HG03175 (cell line): Measurements from ENCODE around the gene CCDC85C.

Source experiments
- ATAC-seq: cut with Tn5 transposase; IDR thresholded peaks from one replicate; pipeline ENCODE4 v1.9.1; 2021; ENCODE audit warnings: mild to moderate bottlenecking, moderate library complexity; ENCODE audit not compliant: unreplicated experiment

Gene CCDC85C

DNA sequence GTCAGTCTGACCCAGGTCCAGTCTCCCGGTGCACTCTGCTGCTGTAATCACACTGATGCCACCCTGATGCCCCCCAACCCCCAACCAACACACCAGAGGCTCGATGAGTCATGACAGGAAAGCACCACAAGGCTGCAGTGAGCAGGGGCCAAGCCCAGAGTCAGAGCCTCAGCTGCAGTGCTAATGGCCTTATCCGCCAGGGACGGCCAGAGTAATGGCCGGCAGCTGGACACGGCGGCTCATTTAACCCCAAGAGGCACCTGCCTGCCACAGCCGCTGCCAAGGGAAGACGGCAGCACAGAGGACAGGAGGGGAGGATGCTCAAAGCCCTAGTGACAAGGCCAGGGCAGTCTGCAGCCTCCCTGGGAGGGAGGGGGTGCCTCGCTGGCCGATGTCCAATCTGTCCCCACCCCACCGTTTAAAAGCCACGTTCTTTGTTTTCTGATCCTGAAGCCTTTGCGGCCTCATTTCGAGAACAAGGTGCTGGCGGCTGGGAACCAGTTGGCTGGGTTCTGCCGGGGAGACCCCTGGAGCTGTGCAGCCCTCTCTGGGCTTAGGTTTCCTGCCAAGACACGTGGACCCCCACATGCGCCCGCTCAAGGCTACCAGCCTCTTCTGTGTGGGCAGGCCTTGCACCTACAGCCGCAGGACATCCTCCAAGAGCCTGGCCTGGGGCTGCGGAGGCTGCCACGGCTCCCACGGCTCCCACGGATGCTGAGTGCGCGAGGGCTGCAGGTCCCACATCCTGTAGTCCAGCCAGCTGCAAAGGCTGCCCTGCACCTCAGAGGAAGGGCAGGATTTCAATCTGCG is 13.1 kb downstream of the CCDC85C start:
- ATAC-seq, result no peak

DNA sequence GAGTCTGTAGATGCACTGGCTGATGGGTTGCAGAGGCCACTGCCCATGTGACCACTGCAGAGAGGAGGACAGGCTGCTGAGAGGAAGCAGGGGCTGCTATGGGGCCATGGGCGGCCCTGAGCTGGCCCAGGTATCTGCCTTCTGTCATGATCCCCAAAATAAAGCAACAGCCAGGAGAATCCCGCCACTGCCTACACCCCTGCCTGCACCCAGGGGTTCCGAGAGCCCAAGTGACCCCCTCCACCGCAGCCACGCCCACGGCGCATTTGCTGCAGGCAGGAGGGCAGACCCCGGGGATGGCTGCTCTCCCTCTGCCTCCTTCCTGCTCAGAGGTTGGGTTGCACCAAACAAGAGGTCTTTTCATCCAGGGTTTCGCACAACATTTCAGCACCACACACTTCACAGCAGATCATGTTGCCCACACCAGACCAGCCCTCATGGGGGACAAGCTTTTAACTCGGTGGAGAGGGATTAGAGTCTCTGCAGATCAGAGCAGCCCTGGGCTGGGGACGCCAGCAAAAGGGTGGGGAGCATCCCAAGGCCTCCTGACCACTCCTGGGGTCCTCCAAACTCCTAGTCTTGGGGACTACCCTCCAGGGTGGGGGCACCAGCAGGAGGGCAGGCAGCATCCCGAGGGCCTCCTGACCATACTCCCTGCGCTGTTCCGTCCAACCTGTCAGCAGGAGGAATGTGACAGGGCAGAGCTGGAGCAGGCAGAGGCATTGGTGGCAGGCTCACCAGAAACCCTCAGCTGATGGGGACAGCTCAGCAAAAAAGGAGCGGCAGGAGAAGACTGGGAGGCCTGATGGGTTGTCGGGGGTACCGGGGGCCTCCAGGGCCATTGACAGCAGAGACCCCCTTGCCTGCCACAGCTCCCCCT is 14.1 kb downstream of the CCDC85C start:
- ATAC-seq, result no peak

DNA sequence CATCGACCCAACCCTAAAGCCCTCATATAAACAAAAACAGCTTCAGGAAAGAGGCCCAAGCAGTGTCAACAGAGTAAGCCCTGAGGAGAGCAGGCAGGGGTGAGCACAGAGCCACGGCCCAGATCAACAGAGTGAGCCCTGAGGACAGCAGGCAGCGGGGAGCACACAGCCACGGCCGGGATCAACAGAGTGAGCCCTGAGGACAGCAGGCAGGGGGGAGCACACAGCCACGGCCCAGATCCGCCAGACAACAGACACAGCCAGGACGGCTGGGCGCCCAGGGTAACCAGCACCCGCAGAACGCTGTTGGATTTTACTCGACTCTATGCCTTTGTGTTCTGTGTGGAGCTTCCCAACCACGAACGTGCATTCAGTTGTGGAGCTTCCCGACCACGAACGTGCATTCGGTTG is 15.0 kb downstream of the CCDC85C start:
- no peak for ATAC-seq

DNA sequence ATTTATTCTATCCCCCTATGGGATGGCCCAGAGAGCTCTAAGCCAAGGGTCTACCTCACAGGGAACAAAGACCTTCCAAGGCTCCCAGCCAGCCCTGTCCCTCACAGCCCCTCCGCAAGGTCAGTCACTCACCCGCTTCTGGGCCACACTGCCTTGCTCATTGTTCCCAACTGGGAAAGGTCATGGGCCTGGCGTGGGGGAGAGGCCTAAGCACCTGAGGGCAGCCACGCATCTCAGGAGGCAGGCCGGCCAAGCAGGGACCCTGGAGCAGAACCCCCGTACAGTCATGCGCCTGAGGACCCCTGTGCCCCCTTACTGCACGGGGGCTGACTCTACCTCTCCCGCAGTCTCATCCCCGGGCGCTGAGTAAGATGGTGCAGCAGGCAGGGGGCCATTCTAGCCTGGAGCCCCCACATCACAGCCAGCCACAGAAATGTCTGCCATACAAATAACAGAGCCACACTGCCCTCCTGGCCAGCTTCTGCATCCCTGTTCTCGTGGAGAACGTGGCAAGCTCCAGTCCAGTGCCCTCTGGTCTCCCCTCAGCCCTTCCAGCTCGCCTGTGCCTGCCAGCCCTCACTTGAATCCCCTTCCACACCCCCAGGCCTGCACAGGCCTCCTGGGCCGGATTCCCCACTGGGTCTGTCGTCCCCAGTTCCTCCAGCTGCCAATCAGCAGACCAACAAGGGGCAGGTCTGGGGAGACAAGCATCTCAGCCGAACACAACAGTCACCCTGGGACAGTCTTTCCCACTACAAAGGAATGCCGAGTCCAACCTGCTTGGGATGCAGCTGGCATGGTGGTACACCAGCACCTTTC is 16.3 kb downstream of the CCDC85C start:
- no peak for ATAC-seq

DNA sequence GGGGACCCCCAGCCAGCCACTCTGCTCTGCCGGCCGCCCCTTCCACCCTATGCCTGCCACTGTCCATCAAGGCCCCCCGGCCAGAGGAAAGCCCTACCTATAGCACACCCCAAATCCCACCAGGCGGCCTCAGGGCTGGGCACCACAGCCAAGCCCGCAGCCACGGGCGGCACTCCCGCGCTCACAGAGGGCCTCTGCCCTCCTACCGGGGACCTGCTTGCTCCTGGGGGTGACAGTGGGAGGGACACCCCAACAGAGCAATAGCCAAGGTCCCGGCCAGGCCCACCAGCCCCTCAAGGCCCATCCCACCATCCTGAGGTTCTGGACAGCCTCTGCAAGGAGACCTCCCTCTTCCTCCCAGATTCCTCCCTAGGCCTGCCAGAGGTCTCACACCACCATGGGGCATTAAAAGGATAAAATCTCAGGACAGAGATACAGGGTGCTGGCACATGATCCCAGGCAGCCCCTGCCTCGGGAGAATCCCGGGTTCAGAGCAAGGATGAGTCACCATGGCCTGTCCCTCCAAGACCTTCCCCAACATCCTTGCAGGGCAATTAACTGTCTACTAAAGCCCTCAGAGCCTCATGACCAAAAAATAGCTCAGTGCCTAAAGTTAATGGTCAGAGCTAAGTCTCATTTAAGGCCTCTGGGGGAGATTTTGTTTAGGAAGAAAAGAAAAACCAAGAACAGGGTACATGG is 17.1 kb downstream of the CCDC85C start:
- ATAC-seq, result no peak

DNA sequence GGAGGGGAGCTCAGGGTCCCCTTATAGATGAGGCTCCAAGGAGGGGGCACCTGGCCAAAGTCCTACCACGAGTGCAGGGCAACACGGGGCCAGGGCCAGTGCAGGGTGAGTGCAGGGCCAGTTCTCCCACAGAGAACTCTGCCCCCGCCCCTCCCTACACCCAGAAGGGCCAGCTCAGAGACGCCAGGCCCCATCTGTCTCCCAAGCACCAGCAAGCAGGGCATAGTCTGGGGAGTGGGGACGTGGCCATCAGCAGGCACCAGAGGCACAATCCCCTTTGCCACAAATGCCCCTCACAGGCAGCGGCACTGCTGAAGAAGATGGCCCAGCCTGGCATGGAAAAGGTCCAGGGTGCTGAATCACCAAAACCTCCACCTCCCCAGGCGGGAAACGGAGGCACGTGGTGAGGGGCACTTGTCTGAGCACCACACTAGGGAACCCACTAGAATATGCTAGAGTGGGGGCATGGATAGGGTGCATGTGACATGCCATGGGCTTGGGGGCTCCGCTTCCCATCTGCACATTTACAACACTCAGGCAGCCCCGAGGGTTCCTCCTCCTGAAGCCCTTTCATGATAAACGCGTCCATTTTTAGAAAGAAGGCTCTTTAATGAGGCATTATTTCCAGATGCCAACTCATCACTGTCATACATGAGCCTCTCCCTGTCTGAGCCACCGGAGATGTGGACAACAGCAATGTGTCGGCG is 17.8 kb downstream of the CCDC85C start:
- no peak for ATAC-seq

DNA sequence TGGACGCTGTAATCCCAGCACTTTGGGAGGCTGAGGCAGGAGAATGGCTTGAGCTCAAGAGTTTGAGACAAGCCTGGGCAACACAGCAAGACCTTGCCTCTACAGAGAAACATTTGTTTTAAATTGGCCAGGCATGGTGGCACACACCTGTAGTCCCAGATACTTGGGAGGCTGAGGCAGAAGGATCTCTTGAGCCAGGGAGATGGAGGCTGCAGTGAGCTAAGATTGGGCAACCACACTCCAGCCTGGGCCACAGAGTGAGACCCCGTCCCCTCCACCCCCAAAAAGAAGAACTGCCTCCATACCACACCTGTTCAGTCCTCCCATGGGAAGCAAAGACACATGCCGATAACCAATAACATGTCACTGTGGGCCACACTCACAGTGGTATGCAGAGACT is 19.2 kb downstream of the CCDC85C start:
- no peak for ATAC-seq

DNA sequence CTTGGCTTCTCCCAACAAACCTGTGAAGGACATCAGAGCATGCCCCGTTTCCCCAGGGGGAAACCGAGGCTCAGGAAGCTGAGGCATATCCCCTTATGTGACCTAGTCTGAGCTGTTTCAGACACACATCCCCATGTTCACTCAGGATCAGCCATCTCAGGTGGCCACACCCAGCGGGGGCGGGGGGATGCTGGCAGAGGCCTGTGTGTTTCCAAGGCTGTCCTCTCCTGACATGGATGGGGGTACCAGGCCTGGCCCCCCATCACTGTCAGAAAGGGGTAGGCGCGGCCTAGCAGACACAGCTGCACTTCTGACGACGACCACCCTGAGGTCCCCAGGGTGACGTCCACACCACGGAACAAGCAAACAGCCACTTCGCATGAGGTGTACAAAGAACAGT is 22.1 kb downstream of the CCDC85C start:
- ATAC-seq, result no peak

DNA sequence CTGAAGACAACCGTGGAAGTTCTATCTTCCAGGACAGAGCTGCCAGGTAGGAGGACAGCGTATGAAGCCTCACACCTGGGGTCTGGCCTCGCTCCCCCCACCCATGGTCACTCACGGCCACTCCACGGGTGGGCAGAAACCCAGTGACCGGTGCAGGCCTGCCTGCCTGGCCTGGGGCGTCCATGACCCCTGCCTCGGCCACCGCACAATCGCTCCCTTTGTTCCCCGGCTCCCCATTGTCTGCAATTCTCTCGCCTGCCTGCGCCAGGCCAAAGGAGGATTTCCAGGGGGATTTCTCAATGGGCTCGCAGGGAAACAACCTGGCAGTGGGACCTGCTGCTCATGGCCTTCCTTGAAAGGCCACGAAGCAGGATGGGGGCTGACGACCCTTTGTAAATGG is 22.6 kb downstream of the CCDC85C start:
- ATAC-seq, result no peak

DNA sequence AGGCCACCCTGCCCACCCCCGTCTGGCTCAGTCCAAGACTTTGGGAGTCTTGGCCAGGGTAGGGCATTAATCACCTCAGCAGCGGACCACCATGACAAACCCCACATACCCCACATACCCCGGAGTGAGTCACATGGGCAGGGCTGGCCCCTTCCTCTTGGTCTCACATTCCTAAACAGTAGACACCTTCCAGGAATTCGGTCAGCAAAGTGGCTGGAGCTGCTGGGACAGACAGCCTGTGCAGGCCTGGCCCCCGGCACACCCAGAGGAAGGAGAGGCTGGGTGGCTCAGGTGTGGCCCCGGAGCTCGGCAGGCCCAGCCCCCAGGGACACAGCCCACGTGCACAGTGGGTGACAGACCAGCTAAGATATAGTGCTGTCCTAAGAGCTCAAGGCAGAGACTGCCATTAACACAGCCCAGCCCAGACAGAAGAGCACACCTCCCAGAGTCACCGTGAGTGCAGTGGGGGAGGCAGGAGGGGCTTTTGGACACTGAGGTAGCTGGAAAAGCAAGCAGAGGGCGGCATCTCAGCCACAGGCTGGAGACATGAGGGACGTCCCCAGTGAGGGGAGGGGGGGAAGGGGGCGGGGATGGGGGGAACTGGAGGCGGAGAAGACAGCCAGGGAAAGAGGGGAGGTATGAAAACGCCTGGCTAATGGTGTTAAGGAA is 24.0 kb downstream of the CCDC85C start:
- no peak for ATAC-seq

DNA sequence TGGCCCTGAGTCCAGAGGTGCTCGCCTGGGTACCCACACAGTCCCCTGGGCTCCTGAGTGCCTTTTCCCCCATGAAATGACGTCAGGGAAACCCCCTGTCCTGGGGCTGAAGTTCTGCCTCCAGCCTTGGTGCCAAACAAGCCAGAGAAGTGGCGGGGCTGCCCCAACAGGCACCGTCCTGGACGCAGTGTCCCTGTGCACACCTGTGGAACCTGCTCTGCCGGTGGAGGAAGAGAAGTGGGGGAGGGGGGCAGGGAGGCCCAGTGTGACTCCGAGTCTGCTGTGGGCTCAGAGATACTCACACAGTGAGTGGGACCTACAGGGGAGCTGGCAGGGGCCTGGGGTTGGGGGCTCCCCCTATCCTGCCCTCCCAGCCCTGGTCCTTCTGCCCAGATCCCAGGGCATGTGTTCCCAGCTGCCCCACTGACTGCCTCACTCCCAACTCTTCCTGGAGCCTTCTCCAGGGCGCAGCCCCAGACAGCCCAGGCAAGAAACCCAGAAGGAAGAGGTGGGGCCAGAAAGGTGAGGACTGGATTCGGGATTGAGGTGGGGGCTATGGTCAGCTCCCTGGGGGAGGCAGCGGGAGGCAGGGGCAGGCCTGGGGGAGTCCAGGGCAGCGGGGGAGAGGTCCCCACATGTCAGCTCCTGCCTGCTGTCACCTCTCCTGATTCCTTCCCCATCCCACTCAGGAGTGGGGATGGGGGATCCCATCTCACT is 24.7 kb downstream of the CCDC85C start:
- ATAC-seq, result no peak

DNA sequence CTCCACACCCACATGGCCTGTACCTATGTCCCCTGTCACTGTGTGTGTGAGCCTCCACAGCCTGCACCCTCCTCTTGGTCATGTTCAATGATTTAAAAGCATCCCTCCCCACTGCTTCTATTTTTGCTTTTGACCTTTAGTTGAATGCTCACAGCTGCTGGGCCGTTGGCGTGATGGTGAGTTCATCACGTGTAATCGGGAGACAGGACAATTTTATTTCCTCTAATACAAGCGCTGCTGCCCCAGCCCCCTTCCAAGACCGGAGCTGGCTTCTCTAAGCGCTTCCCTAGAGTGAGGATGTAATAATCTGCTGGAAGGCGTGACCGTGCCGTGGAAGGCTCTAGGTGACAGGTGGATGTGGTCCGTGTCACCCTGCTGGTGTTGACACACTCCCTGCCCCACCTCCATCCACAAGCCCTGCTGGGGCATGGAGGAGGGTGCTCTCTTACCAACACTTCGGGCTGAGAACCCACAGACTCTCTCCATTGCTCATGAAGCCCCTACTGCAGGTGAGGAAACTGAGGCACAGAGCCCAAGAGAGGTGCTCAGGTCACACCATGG is 25.4 kb downstream of the CCDC85C start:
- ATAC-seq, result no peak

DNA sequence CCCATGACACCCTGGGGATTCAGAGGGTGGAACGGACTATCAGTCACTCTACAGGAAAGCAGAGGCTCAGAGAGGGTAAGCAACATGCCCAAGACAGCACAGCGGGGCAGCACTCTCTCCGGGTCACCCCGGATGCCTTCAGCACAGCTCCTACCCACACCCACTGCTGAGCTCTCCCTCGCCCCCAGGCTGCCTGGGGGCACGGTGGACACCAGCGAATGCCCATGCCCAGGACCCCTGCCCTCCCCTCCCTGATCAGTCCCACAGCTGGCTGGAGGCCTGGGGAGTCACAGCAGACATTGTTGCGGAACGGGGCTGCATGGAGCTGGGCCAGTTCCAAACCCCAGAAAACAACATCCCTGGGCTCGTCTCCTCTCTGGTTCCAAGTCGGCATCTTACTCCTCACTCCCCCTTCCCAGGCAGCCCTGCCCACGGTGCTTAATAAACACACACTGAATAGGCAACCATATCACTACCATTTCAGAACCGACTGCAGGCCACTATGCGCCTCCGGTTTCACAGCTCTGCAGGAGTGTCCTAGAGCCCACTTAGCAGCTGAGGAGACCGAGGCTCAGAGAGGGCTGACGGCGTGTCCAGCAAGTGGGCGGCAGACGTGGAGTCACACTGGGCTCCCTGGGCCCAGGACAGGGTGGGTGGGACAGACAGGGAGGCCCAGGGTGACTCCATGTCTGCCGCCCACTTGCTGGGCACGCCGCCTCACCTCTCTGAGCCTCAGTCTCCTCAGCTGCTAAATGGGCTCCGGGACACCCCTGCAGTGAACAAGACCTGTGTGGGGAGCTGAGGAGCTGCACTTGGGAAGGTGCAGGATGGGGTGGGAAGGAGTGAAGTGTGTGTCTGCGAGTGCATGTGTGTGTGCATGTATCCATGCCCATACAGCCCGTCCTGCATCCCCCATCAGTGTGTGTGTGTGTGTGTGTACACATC is 27.0 kb downstream of the CCDC85C start:
- no peak for ATAC-seq

DNA sequence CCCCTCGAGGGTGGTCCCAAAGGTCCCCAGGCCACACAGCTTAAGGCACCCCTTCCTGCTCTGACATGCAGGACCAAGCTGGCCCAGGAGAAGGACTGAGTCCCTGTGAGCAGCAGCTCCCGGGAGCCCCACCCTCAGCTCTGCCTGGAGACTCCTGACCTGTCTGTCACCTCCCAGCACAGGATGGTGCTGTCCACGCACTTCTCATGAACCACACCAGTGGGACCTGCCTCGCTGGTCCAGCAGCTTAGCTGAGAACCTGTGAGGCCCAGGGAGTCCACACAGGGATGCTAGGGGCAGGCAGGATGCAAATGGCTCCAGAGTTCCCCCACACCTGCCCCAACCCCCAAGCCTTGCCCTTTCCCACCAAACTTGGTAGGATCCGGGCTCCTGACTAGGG is 27.7 kb downstream of the CCDC85C start:
- ATAC-seq, result no peak

DNA sequence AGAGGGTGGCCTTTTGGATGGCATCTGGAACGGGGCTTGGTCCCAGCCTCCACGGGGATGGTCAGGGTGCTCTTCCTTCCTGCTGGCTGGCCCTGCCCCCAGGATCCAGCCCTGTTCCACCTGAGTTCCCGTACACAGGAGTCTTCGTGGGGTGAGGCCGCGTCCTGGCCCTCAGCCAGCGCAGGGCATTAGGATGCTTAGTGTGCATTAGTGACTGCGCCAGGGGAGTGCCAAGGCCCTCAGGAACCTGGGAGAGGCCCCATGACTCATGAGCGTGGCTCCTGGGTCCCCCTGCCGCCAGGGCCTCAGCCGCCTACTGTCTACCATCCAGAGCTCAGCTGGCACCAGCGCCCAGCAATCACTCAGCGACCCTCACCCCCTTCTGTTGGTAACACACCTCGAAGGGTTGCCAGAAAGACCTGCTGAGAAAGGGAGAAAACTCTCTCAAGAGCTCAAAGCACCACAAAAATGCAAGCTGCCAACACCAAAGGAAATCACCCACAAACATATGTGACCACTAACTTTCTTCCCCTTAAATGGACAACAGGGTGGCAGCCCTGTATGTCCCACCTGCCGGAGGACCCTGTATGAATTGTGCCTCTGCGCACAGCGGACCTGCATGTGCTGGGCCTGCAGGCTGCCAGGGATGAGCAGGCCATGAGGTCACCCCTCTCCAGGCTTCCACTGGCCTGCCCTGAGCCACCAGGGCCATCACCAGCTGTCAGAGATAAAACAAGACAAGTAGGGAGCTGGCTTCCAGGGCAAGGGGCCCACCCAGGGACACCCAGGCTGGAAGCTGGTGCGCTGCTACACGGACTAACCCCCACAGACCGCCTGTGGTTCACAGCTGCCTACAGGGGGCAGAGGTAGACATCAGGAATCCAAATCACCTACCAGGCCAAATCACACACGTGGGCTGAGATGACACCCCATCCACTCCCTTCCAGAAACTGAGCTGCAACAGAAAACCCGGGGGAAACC is 28.7 kb downstream of the CCDC85C start:
- ATAC-seq, result no peak
